K562 (cell line): Measurements from ENCODE around the gene PDZK1IP1. TPM values are rescaled to one million over a fixed set of nuclear protein-coding genes. Genes with fewer than 3 reads are reported as not detected.

ENCODE experiments used
- EHMT2 ChIP-seq: fragments of 450-650 bp; IDR thresholded peaks from 2 replicates; pipeline ENCODE4 v1.6.1; 2018; ENCODE audit warnings: antibody characterized with exemption
- HMG20B ChIP-seq: fragments of 250-450 bp; sonication (Bioruptor Pico); IDR thresholded peaks from 2 replicates; pipeline ENCODE4 v1.5.0; 2021; ENCODE audit warnings: mild to moderate bottlenecking
- IRF2 ChIP-seq: sonication (generic); formaldehyde crosslinking; IDR thresholded peaks from 2 replicates; pipeline ENCODE4 v1.8.1; 2022; ENCODE audit warnings: mild to moderate bottlenecking, missing genetic modification reagents
- JUN ChIP-seq, 2 experiments: sonication (generic) in 1 of 2; formaldehyde crosslinking in 1 of 2; IDR thresholded peaks; 2 replicates each; pipeline versions ENCODE4 v1.6.1 to v1.8.0; 2012 to 2022; ENCODE audit warnings: borderline replicate concordance in 2 of 2, mild to moderate bottlenecking in 2 of 2, improper control_type of control experiment in 1 of 2, low read depth in 1 of 2, low read length in 1 of 2, missing genetic modification reagents in 1 of 2
- KDM2B ChIP-seq: fragments of 250-450 bp; sonication (Bioruptor Pico); IDR thresholded peaks from 2 replicates; pipeline ENCODE4 v1.8.0; 2021; ENCODE audit warnings: mild to moderate bottlenecking, moderate library complexity
- LARP7 ChIP-seq: fragments of 450-650 bp; IDR thresholded peaks from 2 replicates; pipeline ENCODE4 v1.6.1; 2016
- MEF2D ChIP-seq: conservative IDR thresholded peaks from 2 replicates; pipeline ENCODE4 v1.6.1; 2016; ENCODE audit warnings: low read depth, missing genetic modification characterization, missing compliant biosample characterization
- NFIC ChIP-seq: fragments of 450-650 bp; IDR thresholded peaks from 2 replicates; pipeline ENCODE4 v1.6.1; 2017; ENCODE audit warnings: mild to moderate bottlenecking, inconsistent platforms
- NFXL1 ChIP-seq: fragments of 450-650 bp; formaldehyde crosslinking; IDR thresholded peaks from 2 replicates; pipeline ENCODE4 v1.4.0; 2021; ENCODE audit warnings: mild to moderate bottlenecking
- OTX1 ChIP-seq: fragments of 450-650 bp; formaldehyde crosslinking; IDR thresholded peaks from 2 replicates; pipeline ENCODE4 v1.4.0; 2022; ENCODE audit warnings: mild to moderate bottlenecking
- RBM14 ChIP-seq: fragments of 200-400 bp; formaldehyde crosslinking; IDR thresholded peaks from 2 replicates; pipeline ENCODE4 v1.6.1; 2018; ENCODE audit warnings: low read depth, mild to moderate bottlenecking, low read length, moderate library complexity, borderline replicate concordance; ENCODE audit not compliant: insufficient read depth
- STAG1 ChIP-seq: sonication (generic); formaldehyde crosslinking; IDR thresholded peaks from 2 replicates; pipeline ENCODE4 v1.5.0; 2020; ENCODE audit warnings: missing genetic modification reagents, borderline replicate concordance
- TSC22D4 ChIP-seq: fragments of 450-650 bp; IDR thresholded peaks from 2 replicates; pipeline ENCODE4 v1.6.1; 2016; ENCODE audit warnings: missing genetic modification characterization, missing biosample characterization, control low read depth
- USF1 ChIP-seq: sonication (generic); formaldehyde crosslinking; IDR thresholded peaks from 2 replicates; pipeline ENCODE4 v1.9.0; 2022; ENCODE audit warnings: mild to moderate bottlenecking, missing genetic modification reagents
- ZC3H11A ChIP-seq: IDR thresholded peaks from 2 replicates; pipeline ENCODE4 v1.6.1; 2012; ENCODE audit warnings: low read depth, low read length, improper control_type of control experiment
- ZNF699 ChIP-seq: fragments of 250-450 bp; sonication (Bioruptor Pico); IDR thresholded peaks from 2 replicates; pipeline ENCODE4 v1.8.0; 2021; ENCODE audit warnings: mild to moderate bottlenecking, moderate library complexity; ENCODE audit not compliant: insufficient replicate concordance
- polyA plus RNA-seq, 8 experiments: library from polyadenylated mRNA; depleted of rRNA in 4 of 8; stranded (reverse) in 5 of 8; unstranded in 3 of 8; fragments of >200 nt; fragmentation: Nextera tagmentation in 2 of 8; fragmentation: Illumina TruSeq in 1 of 8; extraction: Ambion mirVana in 2 of 8; extraction: Trizol in 1 of 8; gene quantifications; 2 replicates each; pipeline versions ENCODE4 v1.2.1 to v1.2.3, GENCODE V29; 2011 to 2014; ENCODE audit warnings: inconsistent platforms in 1 of 8, missing spikeins in 1 of 8
- total RNA-seq, 7 experiments: library from RNA; depleted of rRNA in 6 of 7; stranded (reverse); fragments of >200 nt in 6 of 7; fragmentation: Illumina TruSeq in 2 of 7; extraction: Trizol in 2 of 7; gene quantifications; 2 replicates each; pipeline versions ENCODE4 v1.2.1 to v1.2.3, GENCODE V29; 2011 to 2021; ENCODE audit warnings: low replicate concordance in 1 of 7
- TF ChIP-seq, protein P1 (sequence below): sonication (generic); formaldehyde crosslinking; IDR thresholded peaks from 2 replicates; pipeline ENCODE4 v1.8.1; 2022; ENCODE audit warnings: missing genetic modification reagents
- TF ChIP-seq, protein P2 (sequence below), 2 experiments: fragments of 450-650 bp in 1 of 2; sonication (generic) in 1 of 2; formaldehyde crosslinking in 1 of 2; IDR thresholded peaks; 2 replicates each; pipeline versions ENCODE4 v1.7.1 to v1.9.0; 2016 to 2022; ENCODE audit warnings: inconsistent platforms in 1 of 2, mild to moderate bottlenecking in 1 of 2, missing genetic modification reagents in 1 of 2

PDZK1IP1 gene
- total and polyA plus RNA-seq, 9 of the 15 experiments (the other 6 are each of a cell fraction or from before 2014, with no cell fraction given), result 0.17 to 0.68 (median 0.53) TPM; not detected in 2

DNA sequence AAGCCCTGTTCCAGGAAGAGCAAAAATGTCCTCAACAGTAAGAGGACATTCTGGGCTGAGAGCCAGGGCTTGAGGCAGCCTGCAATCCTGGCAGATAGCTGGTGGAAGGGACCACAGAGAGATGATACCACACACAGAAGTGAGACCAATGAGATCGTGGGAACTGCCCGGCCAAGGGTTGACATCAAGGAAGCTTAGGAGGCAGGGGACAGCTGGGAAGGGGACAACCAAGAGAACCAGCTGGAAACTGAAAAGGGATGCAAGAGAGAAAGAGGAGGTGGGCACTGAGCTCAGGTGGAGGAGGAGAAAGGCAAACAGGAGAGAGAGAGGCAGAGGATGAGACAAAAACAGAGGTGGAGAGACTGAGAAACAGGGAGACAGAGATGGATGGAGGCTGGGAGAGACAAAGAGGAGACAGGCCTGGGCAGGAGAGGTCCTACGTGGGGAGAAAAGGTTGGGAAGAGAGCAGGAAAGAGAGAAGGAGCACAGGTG is 9.2 kb downstream of the PDZK1IP1 start (continued):
- TF ChIP-seq USF1 (CRISPR knock-in tag), result 0 out of 2 replicates have a peak, but pooled peaks have one; percentile 12
- TF ChIP-seq MEF2D (tag), result 0 out of 2 replicates have a peak, but pooled peaks have one; percentile 42
- no peak for TF ChIP-seq HMG20B (CRISPR knock-in tag)
- no peak for TF ChIP-seq ZNF699 (CRISPR knock-in tag)
- no peak for TF ChIP-seq JUN (IDR thresholded peaks at IDR 0.05; ENCODE audit: borderline replicate concordance, low read depth, low read length)
- TF ChIP-seq JUN (CRISPR knock-in tag; IDR thresholded peaks at IDR 0.05; ENCODE audit: borderline replicate concordance), result no peak
- peak; percentile 90 for TF ChIP-seq NFIC
- TF ChIP-seq RBM14, result no peak
- TF ChIP-seq EHMT2, result peak; percentile 66; the same call in 1 of the 2 replicates
- TF ChIP-seq LARP7, result peak; percentile 97
- peak; percentile 90 for TF ChIP-seq OTX1 (CRISPR knock-in tag)
- TF ChIP-seq NFXL1, result no peak
- TF ChIP-seq ZC3H11A, result no peak
- TF ChIP-seq TSC22D4 (tag), result no peak
- TF ChIP-seq IRF2 (CRISPR knock-in tag), result no peak
- TF ChIP-seq KDM2B (CRISPR knock-in tag), result no peak
- TF ChIP-seq STAG1 (CRISPR knock-in tag), result no peak
- TF ChIP-seq, protein P1, sequence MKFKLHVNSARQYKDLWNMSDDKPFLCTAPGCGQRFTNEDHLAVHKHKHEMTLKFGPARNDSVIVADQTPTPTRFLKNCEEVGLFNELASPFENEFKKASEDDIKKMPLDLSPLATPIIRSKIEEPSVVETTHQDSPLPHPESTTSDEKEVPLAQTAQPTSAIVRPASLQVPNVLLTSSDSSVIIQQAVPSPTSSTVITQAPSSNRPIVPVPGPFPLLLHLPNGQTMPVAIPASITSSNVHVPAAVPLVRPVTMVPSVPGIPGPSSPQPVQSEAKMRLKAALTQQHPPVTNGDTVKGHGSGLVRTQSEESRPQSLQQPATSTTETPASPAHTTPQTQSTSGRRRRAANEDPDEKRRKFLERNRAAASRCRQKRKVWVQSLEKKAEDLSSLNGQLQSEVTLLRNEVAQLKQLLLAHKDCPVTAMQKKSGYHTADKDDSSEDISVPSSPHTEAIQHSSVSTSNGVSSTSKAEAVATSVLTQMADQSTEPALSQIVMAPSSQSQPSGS (CRISPR knock-in tag), result no peak
- TF ChIP-seq, protein P2, sequence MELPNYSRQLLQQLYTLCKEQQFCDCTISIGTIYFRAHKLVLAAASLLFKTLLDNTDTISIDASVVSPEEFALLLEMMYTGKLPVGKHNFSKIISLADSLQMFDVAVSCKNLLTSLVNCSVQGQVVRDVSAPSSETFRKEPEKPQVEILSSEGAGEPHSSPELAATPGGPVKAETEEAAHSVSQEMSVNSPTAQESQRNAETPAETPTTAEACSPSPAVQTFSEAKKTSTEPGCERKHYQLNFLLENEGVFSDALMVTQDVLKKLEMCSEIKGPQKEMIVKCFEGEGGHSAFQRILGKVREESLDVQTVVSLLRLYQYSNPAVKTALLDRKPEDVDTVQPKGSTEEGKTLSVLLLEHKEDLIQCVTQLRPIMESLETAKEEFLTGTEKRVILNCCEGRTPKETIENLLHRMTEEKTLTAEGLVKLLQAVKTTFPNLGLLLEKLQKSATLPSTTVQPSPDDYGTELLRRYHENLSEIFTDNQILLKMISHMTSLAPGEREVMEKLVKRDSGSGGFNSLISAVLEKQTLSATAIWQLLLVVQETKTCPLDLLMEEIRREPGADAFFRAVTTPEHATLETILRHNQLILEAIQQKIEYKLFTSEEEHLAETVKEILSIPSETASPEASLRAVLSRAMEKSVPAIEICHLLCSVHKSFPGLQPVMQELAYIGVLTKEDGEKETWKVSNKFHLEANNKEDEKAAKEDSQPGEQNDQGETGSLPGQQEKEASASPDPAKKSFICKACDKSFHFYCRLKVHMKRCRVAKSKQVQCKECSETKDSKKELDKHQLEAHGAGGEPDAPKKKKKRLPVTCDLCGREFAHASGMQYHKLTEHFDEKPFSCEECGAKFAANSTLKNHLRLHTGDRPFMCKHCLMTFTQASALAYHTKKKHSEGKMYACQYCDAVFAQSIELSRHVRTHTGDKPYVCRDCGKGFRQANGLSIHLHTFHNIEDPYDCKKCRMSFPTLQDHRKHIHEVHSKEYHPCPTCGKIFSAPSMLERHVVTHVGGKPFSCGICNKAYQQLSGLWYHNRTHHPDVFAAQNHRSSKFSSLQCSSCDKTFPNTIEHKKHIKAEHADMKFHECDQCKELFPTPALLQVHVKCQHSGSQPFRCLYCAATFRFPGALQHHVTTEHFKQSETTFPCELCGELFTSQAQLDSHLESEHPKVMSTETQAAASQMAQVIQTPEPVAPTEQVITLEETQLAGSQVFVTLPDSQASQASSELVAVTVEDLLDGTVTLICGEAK (IDR thresholded peaks at IDR 0.05), result peak; percentile 66
- TF ChIP-seq, protein P2 (CRISPR knock-in tag; IDR thresholded peaks at IDR 0.05), result no peak
